Neural progenitor cell (in vitro differentiated cells): Measurements from ENCODE around the gene PCNP.
"Not testable (repeated sequence)": the region's sequence is repeated elsewhere in the genome, so short reads cannot be mapped to it uniquely, and the experiment has no call there.

Source experiments
- EZH2 ChIP-seq: fragments of 200-600 bp; sonication (generic); IDR thresholded peaks from 2 replicates; pipeline ENCODE4 v1.6.1; 2017; ENCODE audit warnings: antibody characterized with exemption, mild to moderate bottlenecking, moderate library complexity
- EZH2phosphoT487 ChIP-seq: fragments of 200-600 bp; sonication (generic); IDR thresholded peaks from 2 replicates; pipeline ENCODE4 v1.6.1; 2017; ENCODE audit warnings: antibody characterized with exemption
- TF ChIP-seq, protein P1 (sequence below): fragments of 200-600 bp; sonication (generic); IDR thresholded peaks from 2 replicates; pipeline ENCODE4 v1.5.1; 2017; ENCODE audit warnings: antibody characterized with exemption, mild to moderate bottlenecking

GRCh38 chr3:101551359-101552081, 22.5 kb upstream of the PCNP start:
- TF ChIP-seq, protein P1, sequence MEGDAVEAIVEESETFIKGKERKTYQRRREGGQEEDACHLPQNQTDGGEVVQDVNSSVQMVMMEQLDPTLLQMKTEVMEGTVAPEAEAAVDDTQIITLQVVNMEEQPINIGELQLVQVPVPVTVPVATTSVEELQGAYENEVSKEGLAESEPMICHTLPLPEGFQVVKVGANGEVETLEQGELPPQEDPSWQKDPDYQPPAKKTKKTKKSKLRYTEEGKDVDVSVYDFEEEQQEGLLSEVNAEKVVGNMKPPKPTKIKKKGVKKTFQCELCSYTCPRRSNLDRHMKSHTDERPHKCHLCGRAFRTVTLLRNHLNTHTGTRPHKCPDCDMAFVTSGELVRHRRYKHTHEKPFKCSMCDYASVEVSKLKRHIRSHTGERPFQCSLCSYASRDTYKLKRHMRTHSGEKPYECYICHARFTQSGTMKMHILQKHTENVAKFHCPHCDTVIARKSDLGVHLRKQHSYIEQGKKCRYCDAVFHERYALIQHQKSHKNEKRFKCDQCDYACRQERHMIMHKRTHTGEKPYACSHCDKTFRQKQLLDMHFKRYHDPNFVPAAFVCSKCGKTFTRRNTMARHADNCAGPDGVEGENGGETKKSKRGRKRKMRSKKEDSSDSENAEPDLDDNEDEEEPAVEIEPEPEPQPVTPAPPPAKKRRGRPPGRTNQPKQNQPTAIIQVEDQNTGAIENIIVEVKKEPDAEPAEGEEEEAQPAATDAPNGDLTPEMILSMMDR, result not testable (repeated sequence)
- not testable (repeated sequence) for TF ChIP-seq EZH2, EZH2phosphoT487
